ENCODE data around the gene PRLR.
"Not testable (repeated sequence)": the region's sequence is repeated elsewhere in the genome, so short reads cannot be mapped to it uniquely, and the experiment has no call there.

PRLR gene

GRCh38 chr5:35195472-35195852 is 34.8 kb downstream of the PRLR start:
- no peak for DNase-seq (ENCODE audit: low read depth, low spot score)

GRCh38 chr5:35194635-35195471 is 35.4 kb downstream of the PRLR start:
- DNase-seq (ENCODE audit: low read depth, low spot score) = no peak

- DNase-seq (ENCODE audit: low read depth, low spot score) = no peak
These were observed 37.8 kb downstream of the PRLR start for GRCh38 chr5:35192506-35192905.

- DNase-seq (ENCODE audit: low read depth, low spot score) = not testable (repeated sequence)
These were observed 40.5 kb downstream of the PRLR start for GRCh38 chr5:35189801-35190200.

- DNase-seq (ENCODE audit: low read depth, low spot score) = no peak
These were observed 42.2 kb downstream of the PRLR start for GRCh38 chr5:35188031-35188457.

- not testable (repeated sequence) for DNase-seq (ENCODE audit: low read depth, low spot score)
These were observed 42.7 kb downstream of the PRLR start for GRCh38 chr5:35187621-35188020.

GRCh38 chr5:35186749-35187148 is 43.5 kb downstream of the PRLR start:
- DNase-seq (ENCODE audit: low read depth, low spot score) = no peak

- no peak for DNase-seq (ENCODE audit: low read depth, low spot score)
These were observed 44.8 kb downstream of the PRLR start for GRCh38 chr5:35185518-35185917.

- no peak for DNase-seq (ENCODE audit: low read depth, low spot score)
These were observed 46.7 kb downstream of the PRLR start for GRCh38 chr5:35183556-35183955.

- no peak for DNase-seq (ENCODE audit: low read depth, low spot score)
These were observed 47.3 kb downstream of the PRLR start for GRCh38 chr5:35182910-35183535.

- no peak for DNase-seq (ENCODE audit: low read depth, low spot score)
These were observed 47.8 kb downstream of the PRLR start for GRCh38 chr5:35182486-35182885.

- DNase-seq (ENCODE audit: low read depth, low spot score) = no peak
These were observed 50.2 kb downstream of the PRLR start for GRCh38 chr5:35180046-35180445.

GRCh38 chr5:35177783-35178182 is 52.5 kb downstream of the PRLR start:
- DNase-seq (ENCODE audit: low read depth, low spot score) = no peak

GRCh38 chr5:35172533-35172932 is 57.8 kb downstream of the PRLR start:
- no peak for DNase-seq (ENCODE audit: low read depth, low spot score)

GRCh38 chr5:35171991-35172390 is 58.3 kb downstream of the PRLR start:
- no peak for DNase-seq (ENCODE audit: low read depth, low spot score)

- no peak for DNase-seq (ENCODE audit: low read depth, low spot score)
These were observed 59.2 kb downstream of the PRLR start for GRCh38 chr5:35171078-35171477.

- DNase-seq (ENCODE audit: low read depth, low spot score) = no peak
These were observed 64.2 kb downstream of the PRLR start for GRCh38 chr5:35166043-35166442.

- no peak for DNase-seq (ENCODE audit: low read depth, low spot score)
These were observed 65.3 kb downstream of the PRLR start for GRCh38 chr5:35164860-35165542.

- DNase-seq (ENCODE audit: low read depth, low spot score) = no peak
These were observed 66.6 kb downstream of the PRLR start for GRCh38 chr5:35163710-35164033.

GRCh38 chr5:35162848-35163709 is 67.2 kb downstream of the PRLR start:
- DNase-seq (ENCODE audit: low read depth, low spot score) = no peak

GRCh38 chr5:35161652-35162273 is 68.5 kb downstream of the PRLR start:
- no peak for DNase-seq (ENCODE audit: low read depth, low spot score)

Data from brain pericyte (primary cell).